ENCODE results near the gene SORCS2.

Gene SORCS2

DNA sequence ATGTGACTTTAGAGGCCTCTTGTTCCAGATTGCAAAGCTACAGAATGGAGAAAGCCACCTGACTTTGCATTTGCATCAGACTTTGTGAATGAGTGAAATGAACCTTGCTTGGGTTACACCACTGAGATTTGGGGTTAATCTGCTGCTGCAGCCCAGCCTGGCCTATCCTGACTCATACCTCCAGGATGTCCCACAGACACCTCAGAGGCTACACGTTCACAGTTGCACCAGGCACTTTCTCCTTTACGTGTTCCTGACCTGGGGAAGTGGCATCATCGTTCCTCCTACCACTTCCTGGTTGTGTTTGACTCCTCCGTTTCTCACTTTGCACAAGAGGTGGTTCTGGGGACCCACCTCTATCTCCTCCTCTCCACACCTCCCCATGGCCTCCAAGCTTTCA, 9.2 kb upstream of the SORCS2 start:
- ChIA-PET CTCF (no interaction called here), POLR2A (no interaction called here)
- no peak for DNase-seq (ENCODE audit: extremely low spot score)
- TF ChIP-seq, protein P1, sequence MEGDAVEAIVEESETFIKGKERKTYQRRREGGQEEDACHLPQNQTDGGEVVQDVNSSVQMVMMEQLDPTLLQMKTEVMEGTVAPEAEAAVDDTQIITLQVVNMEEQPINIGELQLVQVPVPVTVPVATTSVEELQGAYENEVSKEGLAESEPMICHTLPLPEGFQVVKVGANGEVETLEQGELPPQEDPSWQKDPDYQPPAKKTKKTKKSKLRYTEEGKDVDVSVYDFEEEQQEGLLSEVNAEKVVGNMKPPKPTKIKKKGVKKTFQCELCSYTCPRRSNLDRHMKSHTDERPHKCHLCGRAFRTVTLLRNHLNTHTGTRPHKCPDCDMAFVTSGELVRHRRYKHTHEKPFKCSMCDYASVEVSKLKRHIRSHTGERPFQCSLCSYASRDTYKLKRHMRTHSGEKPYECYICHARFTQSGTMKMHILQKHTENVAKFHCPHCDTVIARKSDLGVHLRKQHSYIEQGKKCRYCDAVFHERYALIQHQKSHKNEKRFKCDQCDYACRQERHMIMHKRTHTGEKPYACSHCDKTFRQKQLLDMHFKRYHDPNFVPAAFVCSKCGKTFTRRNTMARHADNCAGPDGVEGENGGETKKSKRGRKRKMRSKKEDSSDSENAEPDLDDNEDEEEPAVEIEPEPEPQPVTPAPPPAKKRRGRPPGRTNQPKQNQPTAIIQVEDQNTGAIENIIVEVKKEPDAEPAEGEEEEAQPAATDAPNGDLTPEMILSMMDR (IDR thresholded peaks at IDR 0.05; ENCODE audit: control extremely low read depth, extremely low read depth, low read depth, missing control alignments), result no peak

DNA sequence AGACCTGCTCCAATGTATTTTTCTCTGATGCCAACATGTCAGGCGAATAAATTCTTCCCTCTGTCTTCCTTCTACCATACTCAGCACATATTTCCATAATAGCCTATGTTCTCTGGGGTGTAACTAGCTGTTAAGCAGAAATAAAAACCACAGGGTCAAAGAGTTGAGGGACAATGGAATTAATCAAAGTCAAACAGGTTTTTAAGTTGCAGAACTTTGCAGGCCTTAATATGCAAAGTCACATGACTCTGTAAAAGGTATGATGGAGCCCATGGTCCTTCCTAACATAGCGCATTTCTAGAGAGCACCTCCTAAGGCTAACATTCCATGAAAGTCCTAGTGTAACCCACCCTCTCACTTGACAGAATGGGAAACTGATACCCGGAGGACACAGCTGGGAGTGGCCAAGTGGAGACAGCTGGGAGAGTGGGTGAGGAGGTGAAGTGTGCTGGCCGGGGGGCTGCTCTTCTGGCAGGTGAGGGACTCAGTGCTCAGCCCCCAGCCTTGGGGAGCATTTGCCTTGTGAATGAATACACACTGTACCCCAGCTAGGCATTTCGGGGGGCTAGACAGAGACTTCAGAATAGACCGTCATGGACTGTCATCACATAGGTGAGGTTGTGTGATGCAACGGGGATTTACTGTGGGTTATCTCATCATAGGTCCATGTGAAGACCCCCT, 8.4 kb upstream of the SORCS2 start:
- TF ChIP-seq, protein P1 (IDR thresholded peaks at IDR 0.05; ENCODE audit: control extremely low read depth, extremely low read depth, low read depth, missing control alignments), result no peak
- ChIA-PET CTCF (no interaction called here), POLR2A (no interaction called here)
- DNase-seq (ENCODE audit: extremely low spot score), result no peak

DNA sequence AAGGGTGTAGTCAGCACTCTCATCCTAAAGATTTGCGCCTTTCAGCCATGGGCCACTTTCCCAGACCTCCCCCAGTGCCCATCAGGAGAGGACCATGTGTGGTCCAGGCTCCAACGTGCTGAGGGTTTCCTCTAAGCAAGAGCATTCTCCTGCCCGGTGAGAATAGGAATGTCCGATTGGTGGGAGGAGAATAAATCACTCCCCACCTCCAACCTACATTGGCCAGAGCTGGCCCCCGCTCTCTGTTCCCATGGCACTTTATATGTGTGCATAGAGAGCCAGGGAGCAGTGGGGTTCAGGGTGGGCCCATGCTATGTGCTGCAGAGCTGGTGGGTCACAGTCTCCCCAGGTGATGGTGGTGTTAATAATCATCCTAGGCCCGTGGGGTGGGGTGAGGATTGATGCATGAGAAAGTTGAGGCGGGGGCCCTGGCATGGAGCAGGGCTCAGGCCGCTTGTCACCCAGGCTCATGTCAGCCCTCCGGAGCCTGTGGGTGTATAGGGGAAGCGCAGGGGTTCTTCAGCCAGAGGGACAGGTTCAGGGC, 6.8 kb upstream of the SORCS2 start:
- CTCF ChIA-PET, result interaction anchor here (1.5 kb wide), 1 partner anchor 465 kb away, joined by 5 read pairs; no protein-coding TSS in a partner anchor
- POLR2A ChIA-PET, result no interaction called here
- no peak for DNase-seq (ENCODE audit: extremely low spot score)
- TF ChIP-seq, protein P1 (IDR thresholded peaks at IDR 0.05; ENCODE audit: control extremely low read depth, extremely low read depth, low read depth, missing control alignments), result no peak

DNA sequence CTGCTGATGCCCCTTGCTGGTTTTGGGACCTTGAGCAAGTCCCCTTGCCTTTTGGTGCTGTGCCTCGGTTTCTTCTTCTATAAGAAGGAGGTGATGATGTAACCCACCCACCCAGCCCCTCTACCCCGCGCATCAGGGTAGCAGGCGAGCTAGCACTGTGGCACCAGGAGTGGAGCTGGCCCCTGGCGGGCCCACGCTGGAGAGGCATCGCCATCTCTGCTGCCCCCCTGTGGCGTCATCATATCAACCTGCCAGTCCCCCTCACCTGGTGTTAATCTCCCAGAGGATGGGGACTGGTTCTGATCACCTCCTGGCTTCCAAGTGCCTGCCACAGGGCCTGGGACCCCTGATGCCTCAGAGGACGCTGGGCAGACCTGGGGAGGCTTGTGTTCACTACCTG, 6.3 kb upstream of the SORCS2 start:
- POLR2A ChIA-PET, result no interaction called here

DNA sequence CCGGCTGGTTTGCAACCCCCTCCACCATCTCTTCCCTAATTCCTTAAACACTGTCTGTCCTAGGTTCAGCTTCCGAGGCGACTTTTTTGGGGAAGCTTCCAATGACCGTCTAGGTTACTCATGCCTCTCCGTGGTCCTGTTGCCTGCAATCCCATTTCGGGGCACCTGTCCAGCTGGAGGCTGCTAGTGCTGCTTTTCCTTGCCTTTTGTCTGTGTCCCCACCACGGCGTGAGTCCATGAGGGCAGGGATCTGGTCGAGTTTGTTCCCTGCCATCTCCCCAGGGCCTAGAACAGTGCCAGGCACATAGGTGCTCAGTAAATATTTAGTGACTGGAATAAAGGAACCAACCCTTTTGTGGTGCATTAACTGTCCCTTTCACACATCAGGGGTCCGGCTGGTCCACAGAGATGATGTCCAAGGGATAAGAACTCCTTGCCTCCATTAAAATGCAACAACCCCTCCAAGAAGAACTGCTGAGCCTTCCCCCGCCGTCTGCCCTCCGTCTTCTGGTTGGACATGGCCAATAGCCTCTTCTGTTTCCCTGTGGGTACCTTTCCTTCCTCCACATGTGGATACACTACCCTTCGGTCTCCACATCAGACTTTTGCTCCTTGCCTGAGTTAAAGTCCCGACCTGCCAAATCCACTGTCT, 5.7 kb upstream of the SORCS2 start:
- DNase-seq (ENCODE audit: extremely low spot score), result no peak
- TF ChIP-seq, protein P1 (IDR thresholded peaks at IDR 0.05; ENCODE audit: control extremely low read depth, extremely low read depth, low read depth, missing control alignments), result no peak
- CTCF ChIA-PET, result interaction anchor here (1.5 kb wide), 1 partner anchor 466 kb away, joined by 5 read pairs; no protein-coding TSS in a partner anchor
- POLR2A ChIA-PET, result no interaction called here

More for the DNA sequence above, 6.3 kb upstream of the SORCS2 start:
- TF ChIP-seq, protein P1 (IDR thresholded peaks at IDR 0.05; ENCODE audit: control extremely low read depth, extremely low read depth, low read depth, missing control alignments), result peak; percentile 9
- CTCF ChIA-PET, result interaction anchor here (1.5 kb wide), 1 partner anchor 466 kb away, joined by 5 read pairs; no protein-coding TSS in a partner anchor
- DNase-seq (ENCODE audit: extremely low spot score), result peak; percentile 48

DNA sequence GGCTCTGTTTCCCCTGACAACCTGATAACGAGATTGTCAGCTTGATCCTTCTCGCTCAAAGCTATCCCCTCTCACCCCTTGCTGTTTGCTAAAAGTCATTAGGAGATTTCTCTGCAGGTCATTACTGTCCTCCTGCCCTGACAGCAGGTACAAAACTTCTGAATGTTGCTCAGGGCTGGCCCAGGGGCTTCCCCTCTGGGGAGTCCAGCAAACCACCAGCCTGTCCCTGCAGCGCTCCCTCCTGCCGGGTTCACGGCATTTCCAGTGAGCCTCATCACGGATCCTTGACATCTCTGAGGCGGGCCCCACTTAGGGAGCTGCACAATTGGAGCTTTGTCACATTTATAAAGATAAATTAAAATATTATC, 5.2 kb upstream of the SORCS2 start:
- TF ChIP-seq, protein P1 (IDR thresholded peaks at IDR 0.05; ENCODE audit: control extremely low read depth, extremely low read depth, low read depth, missing control alignments), result no peak

More for the DNA sequence above, 5.2 kb upstream of the SORCS2 start:
- ChIA-PET POLR2A (no interaction called here), CTCF (no interaction called here)
- no peak for DNase-seq (ENCODE audit: extremely low spot score)

Data from GM10248 (cell line).